ENCODE results near the gene RCL1. TPM values are rescaled to one million over a fixed set of nuclear protein-coding genes. Genes with fewer than 3 reads are reported as not detected.

Gene RCL1
- total RNA-seq, 1 donor, result 15.6 TPM

DNA sequence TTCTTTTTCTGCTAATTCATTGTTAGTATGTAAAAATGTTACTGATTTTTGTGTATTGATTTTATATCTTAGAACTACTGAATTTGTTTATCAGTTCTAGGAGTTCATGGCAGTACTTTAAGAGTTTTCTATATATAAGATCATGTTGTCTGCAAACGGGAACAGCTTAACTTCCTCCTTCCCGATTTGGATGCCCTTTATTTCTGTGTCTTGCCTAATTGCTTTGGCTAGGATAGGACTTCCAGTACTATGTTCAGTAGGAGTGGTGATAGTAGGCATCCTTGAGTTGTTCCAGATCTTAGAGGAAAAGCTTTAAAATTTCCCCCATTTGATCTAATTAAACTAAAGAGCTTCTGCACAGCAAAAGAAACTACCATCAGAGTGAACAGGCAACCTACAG, 20.1 kb downstream of the RCL1 start:
- no peaks in the 10 kb centered on the region for H3K36me3 ChIP-seq (ENCODE audit: insufficient read depth, low read length)
- no peak overlapping the region for H3K4me2 ChIP-seq (ENCODE audit: insufficient read depth, low read length)
- no peaks in the 10 kb centered on the region for H3K9me3 ChIP-seq (ENCODE audit: low read depth, low read length)
- no peaks in the 10 kb centered on the region for H3K4me1 ChIP-seq (ENCODE audit: insufficient read depth, low read length)
- H3K4me3 ChIP-seq (ENCODE audit: insufficient read depth, low read length), result no peak overlapping the region
- H3K27ac ChIP-seq (ENCODE audit: low read depth, low read length), result no peak overlapping the region
- no peak for DNase-seq (ENCODE audit: insufficient read length, low spot score, missing footprints)
- TF ChIP-seq, protein P1, sequence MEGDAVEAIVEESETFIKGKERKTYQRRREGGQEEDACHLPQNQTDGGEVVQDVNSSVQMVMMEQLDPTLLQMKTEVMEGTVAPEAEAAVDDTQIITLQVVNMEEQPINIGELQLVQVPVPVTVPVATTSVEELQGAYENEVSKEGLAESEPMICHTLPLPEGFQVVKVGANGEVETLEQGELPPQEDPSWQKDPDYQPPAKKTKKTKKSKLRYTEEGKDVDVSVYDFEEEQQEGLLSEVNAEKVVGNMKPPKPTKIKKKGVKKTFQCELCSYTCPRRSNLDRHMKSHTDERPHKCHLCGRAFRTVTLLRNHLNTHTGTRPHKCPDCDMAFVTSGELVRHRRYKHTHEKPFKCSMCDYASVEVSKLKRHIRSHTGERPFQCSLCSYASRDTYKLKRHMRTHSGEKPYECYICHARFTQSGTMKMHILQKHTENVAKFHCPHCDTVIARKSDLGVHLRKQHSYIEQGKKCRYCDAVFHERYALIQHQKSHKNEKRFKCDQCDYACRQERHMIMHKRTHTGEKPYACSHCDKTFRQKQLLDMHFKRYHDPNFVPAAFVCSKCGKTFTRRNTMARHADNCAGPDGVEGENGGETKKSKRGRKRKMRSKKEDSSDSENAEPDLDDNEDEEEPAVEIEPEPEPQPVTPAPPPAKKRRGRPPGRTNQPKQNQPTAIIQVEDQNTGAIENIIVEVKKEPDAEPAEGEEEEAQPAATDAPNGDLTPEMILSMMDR (IDR thresholded peaks at IDR 0.05; ENCODE audit: extremely low read depth, low read depth, low read length), result no peak
- no peak overlapping the region for H2AFZ ChIP-seq (ENCODE audit: low read length)
- H3K27me3 ChIP-seq (ENCODE audit: insufficient read depth, low read length), result no peaks in the 10 kb centered on the region
- H4K20me1 ChIP-seq (ENCODE audit: insufficient read depth, low read length), result peaks cover 2% of the 10 kb centered on the region
- peaks cover 21% of the 10 kb centered on the region for H3K79me2 ChIP-seq (ENCODE audit: insufficient read depth, low read length)

DNA sequence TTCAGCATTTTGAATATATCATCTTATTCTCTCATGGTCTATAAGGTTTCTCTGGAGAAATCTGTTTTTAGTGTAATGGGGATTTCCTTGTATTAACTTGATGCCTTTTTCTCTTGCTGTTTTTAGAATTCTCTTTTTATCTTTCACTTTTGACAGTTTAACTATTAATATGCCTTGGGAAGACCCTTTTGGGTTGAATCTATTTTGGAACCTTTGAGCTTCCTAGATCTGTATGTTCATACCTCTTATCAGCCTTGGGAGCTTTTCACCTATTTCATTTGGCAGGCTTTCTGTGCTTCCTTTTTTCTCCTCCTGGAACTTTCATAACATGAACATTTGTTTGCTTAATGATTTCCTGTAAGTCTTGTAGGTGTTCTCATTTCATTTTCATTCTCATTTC, 22.2 kb downstream of the RCL1 start:
- H3K4me2 ChIP-seq (ENCODE audit: insufficient read depth, low read length), result no peak overlapping the region
- H3K36me3 ChIP-seq (ENCODE audit: insufficient read depth, low read length), result no peaks in the 10 kb centered on the region
- no peaks in the 10 kb centered on the region for H3K27me3 ChIP-seq (ENCODE audit: insufficient read depth, low read length)
- no peak overlapping the region for H3K27ac ChIP-seq (ENCODE audit: low read depth, low read length)
- peaks cover 2% of the 10 kb centered on the region for H4K20me1 ChIP-seq (ENCODE audit: insufficient read depth, low read length)
- no peak overlapping the region for H3K4me3 ChIP-seq (ENCODE audit: insufficient read depth, low read length)
- H3K4me1 ChIP-seq (ENCODE audit: insufficient read depth, low read length), result no peaks in the 10 kb centered on the region
- H3K9me3 ChIP-seq (ENCODE audit: low read depth, low read length), result no peaks in the 10 kb centered on the region
- DNase-seq (ENCODE audit: insufficient read length, low spot score, missing footprints), result no peak
- H3K79me2 ChIP-seq (ENCODE audit: insufficient read depth, low read length), result peaks cover 20% of the 10 kb centered on the region
- H2AFZ ChIP-seq (ENCODE audit: low read length), result no peak overlapping the region
- TF ChIP-seq, protein P1 (IDR thresholded peaks at IDR 0.05; ENCODE audit: extremely low read depth, low read depth, low read length), result no peak

DNA sequence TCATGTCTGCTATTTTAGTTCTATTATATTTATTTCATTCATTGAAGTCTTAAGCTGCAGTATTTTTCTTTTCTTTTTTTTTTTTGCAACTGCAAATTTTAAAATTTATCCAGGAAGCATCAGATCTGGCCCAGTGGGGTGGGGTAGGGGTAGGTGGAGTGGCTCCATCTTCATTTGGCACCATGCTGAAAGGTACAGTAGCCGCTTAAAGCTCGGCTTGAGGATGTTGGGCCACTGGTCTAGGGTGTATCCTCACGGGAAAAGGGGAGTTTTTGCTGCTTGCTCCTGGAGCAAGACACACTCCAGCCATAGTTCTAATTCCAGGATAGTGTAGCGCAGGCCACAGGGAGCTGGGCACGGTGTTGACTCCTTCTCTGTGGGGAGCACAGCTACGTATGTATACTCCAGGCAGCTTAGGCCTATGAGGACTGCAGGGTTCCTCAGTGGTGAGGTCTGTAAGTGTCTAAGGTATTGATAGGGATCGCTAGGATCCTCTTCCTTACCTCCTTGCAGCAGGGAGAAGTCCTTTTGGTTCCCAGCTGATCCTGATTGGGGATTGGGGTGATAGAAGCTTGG, 22.7 kb downstream of the RCL1 start:
- no peaks in the 10 kb centered on the region for H3K4me1 ChIP-seq (ENCODE audit: insufficient read depth, low read length)
- H3K27ac ChIP-seq (ENCODE audit: low read depth, low read length), result no peak overlapping the region
- no peaks in the 10 kb centered on the region for H3K27me3 ChIP-seq (ENCODE audit: insufficient read depth, low read length)
- TF ChIP-seq, protein P1 (IDR thresholded peaks at IDR 0.05; ENCODE audit: extremely low read depth, low read depth, low read length), result no peak
- no peak overlapping the region for H2AFZ ChIP-seq (ENCODE audit: low read length)
- no peak overlapping the region for H3K4me2 ChIP-seq (ENCODE audit: insufficient read depth, low read length)
- H3K36me3 ChIP-seq (ENCODE audit: insufficient read depth, low read length), result no peaks in the 10 kb centered on the region
- H4K20me1 ChIP-seq (ENCODE audit: insufficient read depth, low read length), result peaks cover 2% of the 10 kb centered on the region
- H3K4me3 ChIP-seq (ENCODE audit: insufficient read depth, low read length), result no peak overlapping the region
- peaks cover 19% of the 10 kb centered on the region for H3K79me2 ChIP-seq (ENCODE audit: insufficient read depth, low read length)
- no peak for DNase-seq (ENCODE audit: insufficient read length, low spot score, missing footprints)
- no peaks in the 10 kb centered on the region for H3K9me3 ChIP-seq (ENCODE audit: low read depth, low read length)

DNA sequence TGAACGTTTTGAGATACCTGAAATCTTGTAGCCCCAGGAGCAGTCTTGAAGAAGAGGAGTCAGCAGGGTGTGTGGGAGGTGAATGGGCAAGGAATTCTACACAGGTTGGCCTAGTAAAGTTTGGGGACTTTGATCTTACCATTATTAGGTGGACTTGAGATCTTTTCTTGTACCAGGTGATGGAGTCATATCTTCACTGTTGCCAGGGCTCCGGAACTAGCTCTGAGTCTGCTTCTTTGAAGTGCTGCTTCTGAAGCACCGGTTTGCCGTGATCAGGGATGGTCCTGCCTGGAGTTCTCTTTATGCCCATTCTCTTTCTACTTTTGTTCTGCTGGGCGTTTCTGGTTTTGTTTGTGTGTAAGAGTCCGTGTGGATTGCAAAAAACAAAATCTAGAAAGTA, 27.4 kb downstream of the RCL1 start:
- Histone ChIP-seq H3K27ac (ENCODE audit: low read depth, low read length) (no peak overlapping the region), H4K20me1 (ENCODE audit: insufficient read depth, low read length) (peaks cover 2% of the 10 kb centered on the region), H2AFZ (ENCODE audit: low read length) (no peak overlapping the region), H3K4me2 (ENCODE audit: insufficient read depth, low read length) (no peak overlapping the region), H3K4me1 (ENCODE audit: insufficient read depth, low read length) (no peaks in the 10 kb centered on the region), H3K4me3 (ENCODE audit: insufficient read depth, low read length) (no peak overlapping the region), H3K36me3 (ENCODE audit: insufficient read depth, low read length) (no peaks in the 10 kb centered on the region), H3K9me3 (ENCODE audit: low read depth, low read length) (no peaks in the 10 kb centered on the region), H3K27me3 (ENCODE audit: insufficient read depth, low read length) (no peaks in the 10 kb centered on the region), H3K79me2 (ENCODE audit: insufficient read depth, low read length) (peaks cover 17% of the 10 kb centered on the region)
- no peak for DNase-seq (ENCODE audit: insufficient read length, low spot score, missing footprints)
- TF ChIP-seq, protein P1 (IDR thresholded peaks at IDR 0.05; ENCODE audit: extremely low read depth, low read depth, low read length), result no peak
